DND-41 (cell line): Measurements from ENCODE around the gene PRR5.

ENCODE experiments used
- CTCF ChIP-seq: IDR thresholded peaks from 2 replicates; pipeline ENCODE4 v1.5.1; 2012; ENCODE audit warnings: borderline replicate concordance, low read length, moderate library complexity, mild to moderate bottlenecking; ENCODE audit not compliant: poor library complexity, severe bottlenecking; ENCODE audit errors: extremely low read depth
- EZH2 ChIP-seq: IDR thresholded peaks from 3 replicates; pipeline ENCODE4 v1.6.1; 2012; ENCODE audit warnings: borderline replicate concordance, low read depth, mild to moderate bottlenecking, moderate library complexity, low read length, inconsistent platforms; ENCODE audit not compliant: severe bottlenecking

- TF ChIP-seq CTCF (no peak), EZH2 (no peak)
Observed at GRCh38 chr22:44764373-44764772, 62.4 kb downstream of the PRR5 start.
